Measurements from ENCODE around the gene EID1.
"Not testable (repeated sequence)": the region's sequence is repeated elsewhere in the genome, so short reads cannot be mapped to it uniquely, and the experiment has no call there.

EID1 gene

DNA sequence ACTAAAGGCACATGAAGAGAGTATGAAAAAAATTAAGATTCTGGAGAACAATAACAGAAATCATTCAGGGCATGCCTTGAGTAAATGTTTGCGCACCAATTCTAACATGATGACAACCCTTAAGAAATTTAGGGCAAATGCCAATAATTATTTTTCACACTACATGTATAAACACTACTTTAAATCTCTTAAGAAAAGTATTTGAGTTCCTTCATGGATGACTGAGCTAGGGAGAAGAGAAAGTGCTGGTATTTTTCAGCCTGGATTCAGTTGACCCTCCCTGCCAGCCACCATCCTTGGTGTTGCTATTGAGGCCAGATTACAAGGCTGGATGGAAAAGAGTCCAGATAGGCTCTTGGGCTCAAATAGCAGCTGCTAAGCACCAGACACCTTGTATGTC lies 8.0 kb upstream of the EID1 start:
- DNase-seq, result no peak

- DNase-seq, result no peak
These were observed 6.4 kb upstream of the EID1 start for GRCh38 chr15:48871542-48871941.

GRCh38 chr15:48872632-48873031 lies 5.3 kb upstream of the EID1 start:
- DNase-seq, result no peak

DNA sequence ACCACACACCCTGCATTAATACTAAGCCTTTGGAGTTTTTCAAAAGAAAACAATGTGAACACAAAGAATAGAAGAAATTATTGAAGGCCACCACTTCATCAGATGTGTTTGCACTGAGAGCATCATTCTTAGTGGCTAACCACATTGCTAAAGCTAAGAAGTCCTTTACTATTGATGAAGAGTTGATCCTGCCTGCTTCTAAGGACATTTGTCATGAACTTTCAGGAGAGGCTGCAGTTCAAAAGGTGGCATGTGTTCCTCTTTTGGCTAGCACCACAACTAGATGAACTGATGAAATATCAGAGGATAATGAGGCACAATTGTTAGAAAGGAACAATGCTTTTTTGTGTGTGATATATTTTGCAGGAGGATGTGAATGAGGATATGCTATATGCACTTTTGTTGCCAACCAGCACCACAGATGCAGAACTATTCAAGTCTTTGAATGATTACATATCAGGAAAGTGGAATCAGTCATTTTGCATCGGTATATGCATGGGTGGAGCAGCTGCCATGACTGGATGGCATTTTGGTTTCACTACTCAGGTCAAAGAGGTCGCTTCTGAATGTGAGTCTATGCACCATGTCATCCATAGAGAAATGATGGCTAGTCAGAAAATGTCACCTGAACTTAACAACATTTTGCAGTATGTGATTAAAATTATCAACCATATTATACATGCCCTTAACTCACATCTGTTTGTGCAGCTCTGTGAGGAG lies 2.5 kb upstream of the EID1 start:
- no peak for DNase-seq

- no peak for DNase-seq
These were observed 1.9 kb upstream of the EID1 start for GRCh38 chr15:48876057-48876456.

DNA sequence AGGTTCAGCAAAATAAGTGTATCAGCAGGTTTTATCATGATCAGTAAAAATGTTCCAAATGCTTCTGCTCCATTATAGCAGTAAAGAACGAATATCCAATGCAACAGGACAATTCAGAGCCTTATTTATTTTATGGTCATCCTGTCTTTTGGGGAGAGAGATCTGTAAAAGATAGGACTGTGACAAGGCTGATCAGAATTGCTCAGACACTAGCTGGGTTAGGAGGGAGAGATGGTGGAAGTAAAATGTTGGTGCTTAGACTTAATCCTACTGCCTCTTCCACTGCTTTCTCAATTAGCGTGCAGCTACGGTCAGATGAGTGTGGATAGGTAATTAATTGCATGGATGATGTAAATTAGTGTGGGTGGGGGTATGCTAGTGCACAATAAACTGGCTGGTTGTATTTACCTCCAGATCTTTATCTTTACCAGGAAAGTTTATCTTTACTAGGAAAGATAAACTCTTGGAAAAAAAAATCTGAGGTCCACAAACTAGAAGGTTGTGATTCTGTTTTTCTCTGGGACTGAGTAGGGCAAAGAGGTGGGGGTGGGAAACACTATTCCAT lies 2.2 kb downstream of the EID1 start:
- no peak for DNase-seq

DNA sequence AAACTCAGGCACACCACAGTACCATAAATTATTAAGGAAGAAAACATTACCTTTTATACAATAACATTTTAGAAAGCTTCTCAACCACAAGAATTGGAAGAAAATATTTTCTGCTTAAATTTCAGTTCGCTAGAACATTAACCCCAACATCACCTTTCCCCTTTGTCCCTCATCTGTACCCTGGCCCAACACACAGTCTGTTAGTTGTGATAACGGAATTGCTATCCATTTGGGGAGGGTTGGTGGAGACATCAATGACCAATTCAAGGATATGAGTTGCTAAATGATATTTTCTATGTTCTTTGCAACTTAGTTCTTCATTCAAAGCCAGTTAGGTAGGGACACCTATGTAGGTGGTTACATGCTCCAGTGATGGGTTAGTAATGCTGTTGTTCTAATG lies 5.8 kb downstream of the EID1 start:
- DNase-seq, result no peak

GRCh38 chr15:48887144-48887543 lies 9.2 kb downstream of the EID1 start:
- no peak for DNase-seq

GRCh38 chr15:48888191-48888590 lies 10.3 kb downstream of the EID1 start:
- DNase-seq, result no peak

DNA sequence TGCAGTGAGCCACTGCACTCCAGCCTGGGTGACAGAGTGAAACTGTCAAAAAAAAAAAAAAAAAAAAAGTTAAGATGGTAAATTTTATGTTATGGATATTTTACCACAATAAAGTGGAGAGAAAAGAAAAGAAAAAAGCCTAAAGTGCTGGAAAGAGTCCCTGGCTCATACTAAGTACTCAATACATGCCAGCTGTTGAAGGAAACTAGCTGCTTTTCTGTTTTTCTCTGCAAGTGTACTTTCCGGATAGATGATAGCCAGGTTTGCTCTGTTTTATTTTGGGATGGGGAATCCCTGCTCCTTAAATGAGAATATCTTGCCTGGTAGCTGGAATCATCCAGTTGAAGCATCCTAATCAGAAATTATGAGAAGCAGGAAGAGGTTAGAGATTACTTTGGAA lies 10.9 kb downstream of the EID1 start:
- DNase-seq, result no peak

GRCh38 chr15:48889925-48890324 lies 12.0 kb downstream of the EID1 start:
- no peak for DNase-seq

DNA sequence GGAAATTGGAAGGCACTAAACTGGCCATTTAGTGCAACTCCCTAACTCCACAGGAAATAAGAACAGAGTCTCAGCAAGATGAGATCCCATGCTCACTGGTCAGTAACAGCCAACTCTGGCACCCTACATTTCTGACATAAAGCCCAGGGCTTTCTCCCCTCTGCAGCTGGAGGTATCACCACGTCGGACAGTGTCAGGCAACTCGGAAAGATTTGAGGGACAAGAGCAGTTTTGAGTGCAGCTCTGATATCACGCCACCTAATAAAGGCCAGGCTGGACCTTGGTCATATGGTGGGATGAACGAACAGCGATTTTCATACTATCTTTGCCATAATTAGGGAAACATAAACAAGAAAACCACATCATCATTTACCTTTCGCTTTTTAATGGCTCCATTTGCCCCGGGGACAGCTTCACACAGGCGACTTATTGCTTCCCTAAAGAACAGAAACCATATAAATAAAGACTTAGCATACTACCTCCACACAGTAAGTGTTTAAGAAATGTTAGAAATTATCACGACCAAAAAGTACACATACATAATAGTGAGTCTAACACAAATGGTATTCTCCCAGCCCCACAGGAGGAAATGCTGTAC lies 12.5 kb downstream of the EID1 start:
- DNase-seq, result no peak

DNA sequence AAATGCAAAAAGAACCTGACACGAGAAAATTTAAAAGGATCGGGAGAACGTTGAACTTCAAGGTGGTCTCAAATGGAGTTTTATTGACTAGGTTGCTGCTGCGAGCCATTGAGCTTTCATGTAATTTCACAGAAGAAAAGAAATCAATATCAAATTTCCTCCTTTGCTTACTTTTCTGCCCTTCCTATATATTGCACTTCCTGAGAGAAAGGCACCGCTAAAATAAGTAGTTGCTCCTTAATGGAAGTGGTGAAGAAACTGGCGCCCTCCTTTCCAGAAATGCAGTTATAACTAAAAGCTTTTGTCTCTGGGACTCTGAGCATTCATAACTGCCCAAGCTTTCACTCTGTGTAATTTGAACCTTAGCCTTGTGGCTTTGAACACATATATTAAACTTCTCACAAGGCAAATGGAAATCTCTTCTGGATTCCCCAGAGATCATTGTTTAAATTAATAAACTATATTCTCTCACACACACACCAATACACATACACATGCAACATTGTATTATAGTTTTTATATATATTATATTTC lies 13.4 kb downstream of the EID1 start:
- no peak for DNase-seq

GRCh38 chr15:48893311-48893710 lies 15.4 kb downstream of the EID1 start:
- DNase-seq, result no peak

- DNase-seq, result no peak
These were observed 19.2 kb downstream of the EID1 start for GRCh38 chr15:48896869-48897814.

GRCh38 chr15:48898032-48898431 lies 20.1 kb downstream of the EID1 start:
- no peak for DNase-seq

GRCh38 chr15:48898446-48898845 lies 20.5 kb downstream of the EID1 start:
- no peak for DNase-seq

DNA sequence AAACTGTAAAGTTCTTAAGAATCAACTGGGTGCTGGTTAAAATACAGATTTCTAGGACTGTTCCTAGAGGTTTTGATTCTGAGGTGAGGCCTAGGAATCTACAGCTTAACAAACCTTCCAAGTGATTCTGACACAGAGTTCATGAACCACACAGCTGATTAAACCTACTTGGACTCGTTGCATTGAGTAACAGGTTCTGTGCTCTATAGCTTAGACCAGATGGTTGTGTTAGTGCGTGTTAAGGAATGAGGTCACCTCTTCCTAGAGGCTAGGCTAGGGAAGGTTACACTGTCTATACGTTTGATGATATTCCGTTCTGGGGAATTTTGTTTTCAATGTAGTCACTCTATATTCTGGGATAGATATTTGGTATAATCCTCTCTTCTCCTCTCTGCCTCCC lies 21.9 kb downstream of the EID1 start:
- DNase-seq, result no peak

DNA sequence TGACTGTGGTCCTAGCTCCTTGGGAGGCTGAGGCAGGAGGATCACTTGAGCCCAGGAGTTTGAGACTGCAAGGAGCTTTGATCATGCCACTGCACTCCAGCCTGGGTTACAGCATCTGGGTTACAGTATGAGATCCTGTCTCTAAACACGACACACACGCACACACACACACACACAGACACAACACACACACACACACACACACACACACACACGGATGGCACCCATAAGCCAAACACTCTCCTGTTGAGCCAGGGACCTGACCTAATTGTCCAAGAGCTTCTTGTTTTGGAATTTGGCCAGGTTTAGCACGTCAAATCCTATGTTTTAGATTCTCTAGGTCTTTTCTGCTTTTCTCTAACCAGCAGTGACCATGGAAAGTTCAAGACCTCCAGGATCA lies 26.8 kb downstream of the EID1 start:
- no peak for DNase-seq

DNA sequence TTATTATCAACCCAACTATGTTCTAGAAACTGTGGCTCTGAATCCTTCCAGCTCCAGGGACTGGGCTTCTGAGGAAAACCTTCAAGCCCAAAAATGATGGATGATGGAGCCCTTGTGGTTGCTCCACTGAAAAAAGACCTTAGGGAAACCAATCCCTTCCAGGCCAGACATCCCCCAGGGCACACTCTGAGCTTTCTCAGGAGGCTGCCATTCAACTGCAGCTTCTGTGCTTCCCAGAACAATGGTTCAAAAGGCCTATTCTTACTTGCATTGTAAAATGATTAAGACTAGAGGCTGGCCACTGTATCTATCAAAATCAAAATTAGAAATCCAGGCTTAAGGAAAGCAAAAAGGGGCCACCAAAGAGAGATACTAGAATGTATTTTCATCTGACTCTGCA lies 27.3 kb downstream of the EID1 start:
- DNase-seq, result no peak

DNA sequence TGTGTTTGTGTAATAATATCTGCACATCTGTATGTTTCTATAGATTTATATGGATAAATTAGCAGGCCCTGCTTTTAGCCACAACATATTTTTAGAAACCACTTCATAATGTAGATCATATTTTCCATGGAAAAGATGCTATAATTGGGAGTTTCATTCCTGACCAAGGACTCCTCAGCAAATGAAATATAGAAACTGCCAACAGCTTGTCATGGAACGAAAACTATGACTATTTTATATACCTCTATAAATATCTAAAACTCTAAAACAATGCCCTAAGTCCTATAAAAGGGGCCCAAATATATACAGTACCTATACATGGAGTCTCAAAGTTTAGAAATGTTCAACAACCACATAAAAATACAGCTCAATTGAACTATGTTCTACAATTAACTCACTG lies 27.9 kb downstream of the EID1 start:
- no peak for DNase-seq

DNA sequence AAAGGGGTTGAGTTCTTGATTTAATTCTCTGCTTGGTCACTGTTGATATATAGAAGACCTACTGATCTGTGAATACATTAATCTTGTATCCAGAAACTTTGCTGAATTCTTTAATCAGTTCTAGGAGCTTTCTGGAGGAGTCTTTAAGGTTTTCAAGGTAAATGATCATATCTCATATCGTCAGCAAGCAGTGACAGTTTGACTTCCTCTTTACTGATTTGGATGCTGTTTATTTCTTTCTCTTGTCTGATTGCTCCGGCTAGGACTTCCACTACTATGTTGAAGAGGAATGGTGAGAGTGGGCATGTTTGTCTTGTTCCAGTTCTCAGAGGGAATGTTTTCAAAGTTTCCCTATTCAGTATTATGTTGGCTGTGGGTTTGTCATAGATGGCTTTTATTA lies 31.4 kb downstream of the EID1 start:
- not testable (repeated sequence) for DNase-seq

GRCh38 chr15:48910554-48910953 lies 32.6 kb downstream of the EID1 start:
- DNase-seq, result not testable (repeated sequence)
